ENCODE measurements around the gene SPATS2.

SPATS2 gene

GRCh38 chr12:49543221-49543913, 176.1 kb downstream of the SPATS2 start:
- no peak for DNase-seq

- DNase-seq: no peak
Observed at GRCh38 chr12:49543914-49544815, 176.9 kb downstream of the SPATS2 start.

DNA sequence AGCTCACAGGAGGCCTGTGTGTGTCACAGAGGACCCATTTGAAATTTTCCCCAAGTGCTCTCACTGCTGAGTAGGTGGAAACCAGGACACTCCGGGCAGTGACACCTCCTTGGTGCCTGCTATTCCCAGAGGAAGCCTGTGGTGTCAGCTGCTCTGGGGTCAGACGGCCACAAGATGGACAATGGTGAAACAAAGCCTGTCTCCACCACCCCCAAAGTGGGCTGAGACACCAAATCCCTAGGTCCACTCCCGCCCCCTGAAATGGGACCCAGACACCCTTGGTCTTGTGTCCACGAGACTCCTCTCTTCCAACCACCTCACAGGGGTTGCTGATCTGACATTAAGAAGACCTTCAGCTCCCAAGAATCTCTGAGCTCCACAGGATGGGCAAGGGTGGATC, 178.6 kb downstream of the SPATS2 start:
- no peak for DNase-seq

DNA sequence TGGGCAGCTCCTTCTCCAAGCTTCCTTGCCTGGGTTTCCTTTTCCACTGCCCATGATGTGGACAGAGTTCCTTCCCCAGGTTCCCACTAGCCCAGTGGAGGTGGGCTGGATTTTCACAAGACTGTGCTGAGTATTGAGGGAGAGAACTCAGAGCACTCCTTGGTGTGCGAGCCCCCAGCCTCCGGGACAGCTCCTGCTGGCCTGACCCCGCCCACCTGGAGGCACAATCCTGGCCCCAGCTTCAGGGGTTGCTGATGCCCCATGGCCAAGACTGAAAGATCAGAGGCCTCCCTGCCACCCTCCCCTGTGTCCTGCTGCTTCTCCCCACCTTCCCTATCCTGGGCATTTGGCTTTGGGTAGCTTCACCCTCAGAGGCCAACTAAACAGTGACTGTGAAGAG, 179.2 kb downstream of the SPATS2 start:
- DNase-seq: no peak

GRCh38 chr12:49547090-49547690, 179.9 kb downstream of the SPATS2 start:
- no peak for DNase-seq

DNA sequence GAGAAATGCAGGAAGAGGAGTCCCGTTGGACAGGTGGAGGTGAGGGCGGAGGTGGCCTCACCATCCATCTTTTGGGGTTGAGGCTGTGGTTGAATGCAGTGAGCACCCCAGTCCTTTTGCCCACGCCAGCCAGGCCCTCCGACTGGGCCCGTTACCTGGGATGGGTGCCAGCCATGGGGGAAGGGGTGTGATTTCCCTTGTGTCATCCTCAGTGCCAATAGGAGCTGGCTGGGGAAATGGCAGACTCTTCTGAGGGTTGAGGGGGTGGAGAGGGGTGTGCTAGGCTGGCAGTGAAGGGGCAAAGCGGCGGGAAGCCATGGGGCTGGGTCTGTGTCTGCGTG, 181.2 kb downstream of the SPATS2 start:
- no peak for DNase-seq

GRCh38 chr12:49548822-49549648, 181.8 kb downstream of the SPATS2 start:
- DNase-seq: no peak

DNA sequence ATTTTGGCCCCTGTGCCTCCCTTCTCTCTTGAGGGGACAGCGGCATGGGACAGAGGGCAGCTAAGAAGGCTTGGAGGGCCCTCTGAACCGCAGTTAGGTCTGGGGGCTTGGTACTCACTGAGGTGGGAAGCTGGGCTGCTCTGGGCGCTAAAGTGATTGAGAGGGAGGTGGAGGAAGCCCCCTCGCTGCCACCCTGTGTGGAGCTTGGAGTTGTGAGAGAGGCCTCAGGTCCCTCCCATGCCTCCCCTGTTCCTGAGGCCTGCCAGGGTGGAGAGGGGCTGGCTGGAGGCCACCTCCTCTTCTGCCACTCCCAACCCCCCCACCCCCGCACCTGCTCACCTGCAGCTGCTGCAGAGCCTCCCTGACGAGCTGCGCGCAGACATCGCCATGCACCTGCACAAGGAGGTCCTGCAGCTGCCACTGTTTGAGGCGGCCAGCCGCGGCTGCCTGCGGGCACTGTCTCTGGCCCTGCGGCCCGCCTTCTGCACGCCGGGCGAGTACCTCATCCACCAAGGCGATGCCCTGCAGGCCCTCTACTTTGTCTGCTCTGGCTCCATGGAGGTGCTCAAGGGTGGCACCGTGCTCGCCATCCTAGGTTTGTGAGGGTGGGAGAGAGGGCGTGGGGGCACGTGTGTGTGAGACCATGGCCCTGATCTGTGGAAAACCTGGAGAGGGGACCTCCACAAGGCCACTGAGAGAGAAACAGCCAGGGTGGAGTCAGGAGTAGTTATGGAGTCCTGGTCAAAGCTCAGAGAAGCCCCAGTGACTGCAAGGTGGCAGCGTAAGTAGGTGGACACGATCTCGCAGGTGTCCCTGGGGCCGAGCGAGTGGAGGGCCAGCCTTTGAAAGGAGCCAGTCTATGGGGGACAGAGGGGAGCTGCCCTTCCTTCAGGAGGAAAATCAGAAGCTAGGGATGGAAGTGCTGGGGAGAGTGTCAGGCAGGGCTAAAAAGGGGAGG, 182.8 kb downstream of the SPATS2 start:
- DNase-seq: peak; percentile 74

GRCh38 chr12:49550693-49551252, 183.5 kb downstream of the SPATS2 start:
- peak; percentile 25 for DNase-seq

DNA sequence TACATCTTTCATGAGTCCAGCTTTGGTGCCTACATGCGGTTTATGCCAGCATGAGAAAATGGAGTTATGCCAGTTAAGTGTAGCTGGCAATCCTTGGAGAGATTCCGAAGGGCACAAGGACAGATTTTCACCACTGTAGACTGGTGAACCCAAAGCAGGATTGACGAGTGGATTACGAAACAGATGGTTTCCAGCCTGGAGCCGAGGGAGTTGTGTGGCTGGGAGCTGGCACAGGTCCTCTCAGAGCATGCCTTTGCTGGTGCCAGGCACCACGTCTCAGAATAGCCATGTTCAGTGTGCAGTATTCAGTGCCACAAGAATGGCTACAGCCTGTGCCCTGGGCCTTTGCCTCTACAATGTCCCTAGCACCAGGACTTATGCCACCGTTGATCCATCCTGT, 184.8 kb downstream of the SPATS2 start:
- no peak for DNase-seq

GRCh38 chr12:49552425-49552824, 185.2 kb downstream of the SPATS2 start:
- no peak for DNase-seq

GRCh38 chr12:49552899-49553298, 185.6 kb downstream of the SPATS2 start:
- DNase-seq: no peak

DNA sequence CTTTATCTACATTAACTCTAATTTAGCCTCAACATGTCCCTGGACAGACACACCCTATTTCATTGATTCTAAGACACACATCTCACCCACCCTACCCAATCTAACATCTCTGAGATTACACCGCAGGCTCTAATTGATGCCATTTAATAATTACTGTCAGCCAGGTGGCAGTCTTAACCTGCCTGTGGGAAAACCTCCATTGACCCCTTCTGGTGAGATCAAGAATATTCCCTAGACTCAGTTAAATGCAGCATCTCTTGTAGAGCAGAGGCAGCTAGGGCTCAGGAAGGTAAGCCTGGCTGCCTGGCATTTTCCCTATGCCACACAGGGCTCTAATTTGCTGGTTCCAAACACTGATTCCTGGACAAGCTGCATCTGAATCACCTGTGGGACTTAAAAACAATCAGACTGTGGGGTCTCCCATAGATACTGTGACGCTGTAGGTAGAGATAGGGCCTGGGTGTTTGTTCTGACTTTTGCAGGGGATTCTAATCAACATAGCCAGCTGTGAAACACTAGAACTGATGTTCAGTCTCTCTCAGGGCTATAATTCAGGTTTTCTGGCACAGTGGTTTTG, 186.3 kb downstream of the SPATS2 start:
- DNase-seq: peak; percentile 50

DNA sequence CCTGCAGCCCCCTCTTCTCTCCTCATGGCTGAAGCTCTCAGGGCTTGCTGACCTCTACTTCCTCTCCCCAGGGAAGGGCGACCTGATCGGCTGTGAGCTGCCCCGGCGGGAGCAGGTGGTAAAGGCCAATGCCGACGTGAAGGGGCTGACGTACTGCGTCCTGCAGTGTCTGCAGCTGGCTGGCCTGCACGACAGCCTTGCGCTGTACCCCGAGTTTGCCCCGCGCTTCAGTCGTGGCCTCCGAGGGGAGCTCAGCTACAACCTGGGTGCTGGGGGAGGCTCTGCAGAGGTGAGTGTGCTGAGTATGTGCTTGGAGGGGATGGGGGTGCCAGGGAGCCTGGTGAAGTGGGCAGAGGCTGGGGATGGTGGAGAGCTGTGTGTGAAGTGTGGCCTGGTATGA, 187.0 kb downstream of the SPATS2 start:
- DNase-seq: no peak

DNA sequence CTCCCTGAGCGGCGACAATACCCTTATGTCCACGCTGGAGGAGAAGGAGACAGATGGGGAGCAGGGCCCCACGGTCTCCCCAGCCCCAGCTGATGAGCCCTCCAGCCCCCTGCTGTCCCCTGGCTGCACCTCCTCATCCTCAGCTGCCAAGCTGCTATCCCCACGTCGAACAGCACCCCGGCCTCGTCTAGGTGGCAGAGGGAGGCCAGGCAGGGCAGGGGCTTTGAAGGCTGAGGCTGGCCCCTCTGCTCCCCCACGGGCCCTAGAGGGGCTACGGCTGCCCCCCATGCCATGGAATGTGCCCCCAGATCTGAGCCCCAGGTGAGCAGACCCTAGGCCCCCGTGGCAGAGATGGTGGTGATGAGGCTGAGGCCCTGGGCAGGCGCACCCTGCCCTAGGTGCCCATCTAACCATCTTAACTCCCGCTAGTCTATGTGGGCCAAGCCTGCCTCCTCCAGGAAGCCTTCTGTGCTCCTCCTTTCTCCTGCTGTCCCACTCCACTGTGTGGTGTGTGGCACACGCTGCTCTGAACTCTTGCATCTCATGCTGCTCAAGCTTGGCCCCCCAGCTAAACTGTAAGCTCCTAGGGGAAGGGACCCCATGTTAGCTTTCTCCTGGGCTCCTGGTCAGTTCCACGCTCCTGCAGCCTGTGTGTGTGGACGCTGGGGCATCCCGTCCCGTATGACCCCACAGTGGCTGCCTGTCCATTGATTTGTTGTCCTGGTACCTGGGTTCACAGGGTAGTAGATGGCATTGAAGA, 188.5 kb downstream of the SPATS2 start:
- no peak for DNase-seq

- no peak for DNase-seq
Observed at GRCh38 chr12:49556391-49557186, 189.3 kb downstream of the SPATS2 start.

DNA sequence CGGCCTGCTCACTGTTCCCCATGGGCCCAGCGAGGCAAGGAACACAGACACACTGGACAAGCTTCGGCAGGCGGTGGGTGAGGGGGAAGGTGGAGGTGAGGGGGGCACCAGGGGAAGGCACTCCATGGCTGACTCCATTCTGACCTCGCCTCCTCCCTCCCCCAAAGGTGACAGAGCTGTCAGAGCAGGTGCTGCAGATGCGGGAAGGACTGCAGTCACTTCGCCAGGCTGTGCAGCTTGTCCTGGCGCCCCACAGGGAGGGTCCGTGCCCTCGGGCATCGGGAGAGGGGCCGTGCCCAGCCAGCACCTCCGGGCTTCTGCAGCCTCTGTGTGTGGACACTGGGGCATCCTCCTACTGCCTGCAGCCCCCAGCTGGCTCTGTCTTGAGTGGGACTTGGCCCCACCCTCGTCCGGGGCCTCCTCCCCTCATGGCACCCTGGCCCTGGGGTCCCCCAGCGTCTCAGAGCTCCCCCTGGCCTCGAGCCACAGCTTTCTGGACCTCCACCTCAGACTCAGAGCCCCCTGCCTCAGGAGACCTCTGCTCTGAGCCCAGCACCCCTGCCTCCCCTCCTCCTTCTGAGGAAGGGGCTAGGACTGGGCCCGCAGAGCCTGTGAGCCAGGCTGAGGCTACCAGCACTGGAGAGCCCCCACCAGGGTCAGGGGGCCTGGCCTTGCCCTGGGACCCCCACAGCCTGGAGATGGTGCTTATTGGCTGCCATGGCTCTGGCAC, 190.1 kb downstream of the SPATS2 start:
- DNase-seq: no peak

DNA sequence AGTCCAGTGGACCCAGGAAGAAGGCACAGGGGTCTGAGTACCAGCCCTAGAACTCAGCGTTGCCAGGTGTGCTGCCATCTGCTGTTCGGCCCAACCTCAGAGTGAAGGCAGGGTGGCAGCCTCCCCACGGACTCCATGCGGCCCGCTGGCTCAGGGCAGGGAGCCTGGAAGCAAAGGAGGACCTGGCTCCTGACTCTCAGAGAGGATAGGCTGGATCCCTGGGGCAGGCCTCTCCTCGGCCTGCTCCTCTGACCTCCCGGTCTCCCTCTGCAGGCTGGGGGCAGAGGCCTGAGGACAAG, 190.6 kb downstream of the SPATS2 start:
- no peak for DNase-seq

GRCh38 chr12:49558526-49558925, 191.3 kb downstream of the SPATS2 start:
- DNase-seq: no peak

Measured in NCI-H510A treated with DMSO at 0.1 percent for 48 hours (cell line).